Measurements from ENCODE around the gene EFL1. TPM values are rescaled to one million over a fixed set of nuclear protein-coding genes. Genes with fewer than 3 reads are reported as not detected.

Gene EFL1
- total RNA-seq, 4 donors from 2014 or later = 5.3 to 18.1 (median 12.5) TPM

DNA sequence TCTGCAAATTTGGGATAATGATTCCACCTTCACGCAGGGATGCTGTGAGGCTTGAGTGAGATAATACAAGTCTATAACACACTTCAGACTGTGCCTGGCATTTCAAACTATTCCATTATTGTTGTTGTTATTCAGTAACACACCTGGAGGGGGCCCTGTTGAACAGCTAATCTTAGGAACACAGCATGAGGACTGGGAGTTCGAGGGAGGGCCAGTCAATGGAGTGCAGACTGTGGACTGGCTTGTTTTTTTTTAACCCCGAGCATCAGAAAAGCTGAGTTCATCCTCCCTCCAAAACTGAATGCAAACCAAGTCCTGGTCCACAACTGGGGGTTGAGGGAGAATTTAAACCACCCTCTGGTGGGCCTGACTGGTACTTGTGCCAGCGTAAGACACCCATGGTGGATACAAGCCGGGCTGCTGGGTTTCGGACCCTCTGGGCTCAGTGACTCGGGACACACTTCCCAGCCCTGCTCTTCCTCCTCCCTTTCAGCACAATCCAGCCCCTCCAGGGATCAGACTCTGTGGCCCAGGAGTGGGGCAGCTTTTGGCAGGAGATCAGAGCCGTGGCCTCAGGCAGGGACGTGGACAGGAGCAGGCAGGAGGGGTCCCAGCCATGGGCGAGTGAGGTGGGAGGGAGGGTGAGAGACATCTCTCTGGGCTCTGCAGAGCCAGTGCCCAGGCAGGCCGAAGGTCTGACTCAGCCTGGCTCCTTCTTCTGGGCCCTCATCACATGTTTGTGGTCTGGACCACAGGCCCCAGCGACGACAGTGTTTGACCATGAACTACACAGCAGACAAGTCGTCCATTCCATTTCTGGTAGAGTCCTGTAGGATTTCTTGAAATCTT, 180.4 kb downstream of the EFL1 start:
- 62 to 65% methylated on average over 14 of the region's 14 CpGs for WGBS, 2 donors
- DNase-seq (ENCODE audit: low spot score in 2 of 2) = no peak

DNA sequence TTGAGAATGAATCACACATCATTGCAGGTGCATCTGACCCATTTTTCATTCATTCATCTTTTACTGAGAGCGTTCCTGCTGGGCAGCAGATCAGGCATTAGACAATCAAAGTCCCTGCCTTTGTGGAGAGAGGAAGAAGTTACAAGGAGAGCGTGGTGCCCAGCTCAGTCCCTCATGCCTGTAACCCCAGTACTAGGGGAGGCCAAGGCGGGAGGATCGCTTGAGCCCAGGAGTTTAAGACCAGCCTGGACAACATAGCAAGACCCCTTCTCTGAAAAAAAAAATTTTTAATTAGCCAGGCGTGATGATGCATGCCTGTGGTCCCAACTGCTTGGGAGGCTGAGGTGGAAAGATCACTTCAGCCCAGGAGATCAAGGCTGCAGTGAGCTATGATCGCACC, 181.8 kb downstream of the EFL1 start:
- TF ChIP-seq EP300 (IDR thresholded peaks at IDR 0.05) = no peak
- TF ChIP-seq, protein P1, sequence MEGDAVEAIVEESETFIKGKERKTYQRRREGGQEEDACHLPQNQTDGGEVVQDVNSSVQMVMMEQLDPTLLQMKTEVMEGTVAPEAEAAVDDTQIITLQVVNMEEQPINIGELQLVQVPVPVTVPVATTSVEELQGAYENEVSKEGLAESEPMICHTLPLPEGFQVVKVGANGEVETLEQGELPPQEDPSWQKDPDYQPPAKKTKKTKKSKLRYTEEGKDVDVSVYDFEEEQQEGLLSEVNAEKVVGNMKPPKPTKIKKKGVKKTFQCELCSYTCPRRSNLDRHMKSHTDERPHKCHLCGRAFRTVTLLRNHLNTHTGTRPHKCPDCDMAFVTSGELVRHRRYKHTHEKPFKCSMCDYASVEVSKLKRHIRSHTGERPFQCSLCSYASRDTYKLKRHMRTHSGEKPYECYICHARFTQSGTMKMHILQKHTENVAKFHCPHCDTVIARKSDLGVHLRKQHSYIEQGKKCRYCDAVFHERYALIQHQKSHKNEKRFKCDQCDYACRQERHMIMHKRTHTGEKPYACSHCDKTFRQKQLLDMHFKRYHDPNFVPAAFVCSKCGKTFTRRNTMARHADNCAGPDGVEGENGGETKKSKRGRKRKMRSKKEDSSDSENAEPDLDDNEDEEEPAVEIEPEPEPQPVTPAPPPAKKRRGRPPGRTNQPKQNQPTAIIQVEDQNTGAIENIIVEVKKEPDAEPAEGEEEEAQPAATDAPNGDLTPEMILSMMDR (IDR thresholded peaks at IDR 0.05) = no peak
- DNase-seq (ENCODE audit: low spot score in 2 of 2) = no peak
- no peak overlapping the region for H3K4me3 ChIP-seq
- no peak overlapping the region for H3K27ac ChIP-seq
- no peaks in the 10 kb centered on the region for H3K27me3 ChIP-seq
- H3K9me3 ChIP-seq = no peaks in the 10 kb centered on the region
- H3K36me3 ChIP-seq = no peaks in the 10 kb centered on the region
- 96% methylated on average over 6 of the region's 6 CpGs for whole genome bisulfite sequencing, 2 donors
- H3K4me1 ChIP-seq = no peaks in the 10 kb centered on the region

More for the DNA sequence above, 180.4 kb downstream of the EFL1 start:
- Histone ChIP-seq H3K4me1 (no peaks in the 10 kb centered on the region), H3K4me3 (no peak overlapping the region), H3K36me3 (no peaks in the 10 kb centered on the region), H3K27ac (no peak overlapping the region), H3K9me3 (no peaks in the 10 kb centered on the region), H3K27me3 (no peaks in the 10 kb centered on the region)
- TF ChIP-seq, protein P1 (IDR thresholded peaks at IDR 0.05) = no peak
- TF ChIP-seq EP300 (IDR thresholded peaks at IDR 0.05) (no peak), POLR2A (IDR thresholded peaks at IDR 0.05) (no peak)

Small RNAs within 50 kb of the gene (small RNA-seq; reads per million reads assigned to genes)
- gene RNU1-77P = not detected

Other genes starting within 250 kb of the EFL1 start
- 1 to 10 TPM in 2 of 4 donors, under 1 TPM in 2; 0.30 to 1.9 (median 0.90) TPM for gene MEX3B, start 216.7 kb downstream of the EFL1 start, total RNA-seq
- gene SAXO2, start 84 bp upstream of the EFL1 start, total RNA-seq = 1 to 10 TPM in 2 of 4 donors, under 1 TPM in 1, not detected in 1; 0.78 to 2.6 (median 1.5) TPM
- under 1 TPM; 0.20 to 0.66 (median 0.36) TPM for gene GOLGA6L10, start 86.7 kb upstream of the EFL1 start, total RNA-seq
- 1 to 10 TPM; 2.1 to 3.3 (median 2.9) TPM for gene GOLGA6L9, start 167.1 kb upstream of the EFL1 start, total RNA-seq